HG02970 (cell line): Measurements from ENCODE around the gene DRAXIN.

ENCODE experiments used
- ATAC-seq: cut with Tn5 transposase; IDR thresholded peaks from one replicate; pipeline ENCODE4 v1.9.1; 2021; ENCODE audit warnings: mild to moderate bottlenecking, moderate library complexity, moderate number of reproducible peaks; ENCODE audit not compliant: unreplicated experiment, low FRiP score

Gene DRAXIN

GRCh38 chr1:11731691-11732283 is 40.3 kb downstream of the DRAXIN start:
- no peak for ATAC-seq

- no peak for ATAC-seq
Measured at GRCh38 chr1:11733306-11733705, 41.8 kb downstream of the DRAXIN start.

- peak; percentile 8 for ATAC-seq
Measured at GRCh38 chr1:11735531-11735853, 44.0 kb downstream of the DRAXIN start.

GRCh38 chr1:11735854-11736745 is 44.6 kb downstream of the DRAXIN start, which contains the start of gene AGTRAP:
AGTRAP (plus strand) TSS chr1:11736136; CDS start chr1:11736209, 73 bp downstream.
- ATAC-seq: peak; percentile 72

- no peak for ATAC-seq
Measured at GRCh38 chr1:11736746-11737639, 45.5 kb downstream of the DRAXIN start.

- no peak for ATAC-seq
Measured at GRCh38 chr1:11738096-11738495, 46.6 kb downstream of the DRAXIN start.

- ATAC-seq: no peak
Measured at GRCh38 chr1:11738783-11739182, 47.3 kb downstream of the DRAXIN start.

- no peak for ATAC-seq
Measured at GRCh38 chr1:11740258-11741192, 49.0 kb downstream of the DRAXIN start.

GRCh38 chr1:11741482-11741881 is 50.0 kb downstream of the DRAXIN start:
- no peak for ATAC-seq

- ATAC-seq: no peak
Measured at GRCh38 chr1:11741919-11742558, 50.5 kb downstream of the DRAXIN start.

GRCh38 chr1:11744287-11744686 is 52.8 kb downstream of the DRAXIN start:
- ATAC-seq: no peak

GRCh38 chr1:11746092-11746491 is 54.6 kb downstream of the DRAXIN start:
- ATAC-seq: no peak

GRCh38 chr1:11746795-11747487 is 55.4 kb downstream of the DRAXIN start:
- no peak for ATAC-seq

GRCh38 chr1:11748294-11749202 is 57.0 kb downstream of the DRAXIN start:
- ATAC-seq: no peak

GRCh38 chr1:11749203-11749689 is 57.7 kb downstream of the DRAXIN start:
- ATAC-seq: no peak

- no peak for ATAC-seq
Measured at GRCh38 chr1:11749996-11750395, 58.5 kb downstream of the DRAXIN start.

- ATAC-seq: no peak
Measured at GRCh38 chr1:11751087-11751486, 59.6 kb downstream of the DRAXIN start.
